GM10847 (cell line): ENCODE measurements around the gene HASPIN.

Source experiments
- POLR2A ChIP-seq: IDR thresholded peaks from 2 replicates; pipeline ENCODE4 v1.6.1; 2011; ENCODE audit not compliant: insufficient read length; ENCODE audit errors: extremely low read depth

Gene HASPIN

DNA sequence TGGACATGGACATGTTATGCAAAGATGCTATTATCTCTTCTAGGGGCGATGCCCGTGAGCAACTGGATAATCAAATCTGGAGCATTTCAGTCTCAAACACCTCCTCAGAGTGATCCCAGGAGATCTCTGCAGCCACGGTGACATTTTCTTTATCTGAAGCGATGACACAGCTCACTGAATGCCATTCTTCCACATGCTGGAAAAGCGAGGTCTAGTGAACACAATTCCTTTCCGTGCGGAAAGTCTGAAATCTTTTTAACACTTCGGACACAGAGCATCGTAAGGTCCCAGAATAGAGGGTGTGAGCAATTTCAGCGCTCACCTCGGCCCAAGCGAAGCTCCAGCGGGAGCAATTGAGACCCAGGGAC lies 531 bp upstream of the HASPIN start:
- TF ChIP-seq POLR2A = no peak

GRCh38 chr17:3724378-3725077 lies 825 bp downstream of the HASPIN start:
- no peak for TF ChIP-seq POLR2A

DNA sequence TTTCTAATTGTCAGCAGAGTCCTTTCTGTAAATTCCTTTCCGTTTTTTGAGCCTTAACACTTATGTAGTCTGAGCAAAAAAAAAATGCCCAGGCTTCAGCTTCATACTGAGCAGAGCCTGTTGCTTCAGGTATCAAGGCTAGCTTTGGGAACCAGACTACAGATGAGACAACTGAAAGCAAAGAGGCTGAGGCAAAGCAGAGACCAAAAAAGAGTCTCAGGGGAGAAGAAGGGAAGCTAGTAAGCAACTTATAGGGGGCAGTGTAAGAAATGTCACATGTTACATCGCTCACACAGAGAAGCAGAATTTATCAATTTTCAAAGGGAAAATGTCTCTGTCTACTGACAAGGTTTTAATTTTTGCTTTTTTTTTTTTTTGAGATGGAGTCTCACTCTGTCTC lies 3.3 kb downstream of the HASPIN start:
- TF ChIP-seq POLR2A = no peak

GRCh38 chr17:3729881-3730280 lies 6.2 kb downstream of the HASPIN start:
- no peak for TF ChIP-seq POLR2A

DNA sequence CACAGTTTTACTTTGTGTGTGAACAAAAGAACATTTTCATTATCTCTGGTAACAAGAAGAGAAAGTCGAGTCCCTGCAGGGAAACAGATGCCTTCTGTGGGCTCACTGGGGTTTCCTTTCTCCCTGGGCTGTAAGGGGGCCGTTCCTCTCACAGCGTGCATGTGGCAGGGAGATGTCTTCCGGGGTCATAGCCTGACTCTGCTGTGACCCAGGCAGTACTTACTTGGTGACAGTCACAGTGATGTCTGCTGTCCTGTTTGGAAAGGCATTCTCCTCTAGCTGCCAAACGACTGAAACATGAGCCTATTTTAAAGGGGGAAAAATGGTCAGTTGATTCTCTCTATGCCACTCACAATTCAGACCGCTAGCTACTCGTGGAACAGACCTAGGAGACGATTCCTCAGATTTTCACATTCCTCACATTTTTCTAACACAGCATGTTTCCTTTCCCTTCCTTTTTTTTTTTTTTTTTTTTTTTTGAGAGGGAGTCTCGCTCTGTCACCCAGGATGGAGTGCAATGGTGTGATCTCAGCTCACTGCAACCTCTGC lies 7.3 kb downstream of the HASPIN start:
- no peak for TF ChIP-seq POLR2A

DNA sequence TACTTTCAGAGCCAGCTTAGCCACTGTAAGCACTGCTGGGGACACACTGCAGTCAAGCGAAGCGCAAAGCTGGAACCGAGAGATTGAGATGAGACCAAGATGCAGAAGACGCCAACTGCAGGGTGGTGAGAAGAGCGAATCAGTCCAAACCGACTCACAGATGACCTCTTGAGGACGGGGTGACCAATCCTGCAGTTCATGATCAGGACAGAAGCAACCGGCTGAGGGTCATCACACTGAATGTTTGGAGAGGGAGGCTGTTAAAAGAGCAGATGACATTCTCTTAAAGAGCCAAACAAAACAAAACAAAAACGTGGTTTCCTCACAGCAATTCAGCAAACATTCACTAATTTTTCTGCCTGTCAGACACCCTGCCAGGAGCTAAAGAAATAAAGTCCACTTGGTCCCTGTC lies 8.5 kb downstream of the HASPIN start:
- no peak for TF ChIP-seq POLR2A

GRCh38 chr17:3735515-3735914 lies 11.8 kb downstream of the HASPIN start:
- no peak for TF ChIP-seq POLR2A

DNA sequence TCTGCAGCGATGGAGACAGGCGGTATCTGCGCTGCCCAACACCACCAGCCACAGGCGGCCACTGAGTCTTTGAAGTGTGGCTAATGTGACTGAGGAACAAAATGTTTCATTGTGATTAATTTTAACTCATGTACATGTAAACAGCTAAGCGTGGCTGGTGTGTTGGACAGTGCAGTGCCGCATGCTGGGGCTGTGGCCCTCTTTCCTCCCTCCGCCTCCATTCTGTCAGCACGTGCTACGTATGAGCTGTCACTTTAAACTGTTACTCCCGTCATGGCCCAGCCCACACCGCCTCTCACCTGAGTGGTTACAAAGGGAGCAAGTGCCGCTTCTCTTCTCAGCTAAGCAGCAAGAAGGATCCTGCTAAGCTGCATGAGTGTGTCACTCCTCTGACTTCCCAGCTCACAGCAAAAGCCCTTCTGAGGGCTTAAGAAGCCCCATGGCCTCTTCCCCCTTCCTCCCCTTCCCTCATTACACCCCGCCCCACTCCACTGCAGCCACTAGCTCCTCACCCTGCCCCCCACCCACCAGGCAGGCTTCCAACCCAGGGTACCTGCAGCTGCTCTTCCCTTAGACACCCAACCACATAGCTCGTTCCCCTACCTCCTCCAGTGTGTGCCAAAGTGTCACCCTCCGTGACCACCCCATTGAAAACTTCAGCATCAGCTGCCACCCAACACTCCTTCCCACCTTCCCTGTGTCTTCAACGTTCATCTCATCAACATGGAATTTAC lies 15.0 kb downstream of the HASPIN start:
- no peak for TF ChIP-seq POLR2A

GRCh38 chr17:3739422-3740124 lies 15.9 kb downstream of the HASPIN start:
- no peak for TF ChIP-seq POLR2A

DNA sequence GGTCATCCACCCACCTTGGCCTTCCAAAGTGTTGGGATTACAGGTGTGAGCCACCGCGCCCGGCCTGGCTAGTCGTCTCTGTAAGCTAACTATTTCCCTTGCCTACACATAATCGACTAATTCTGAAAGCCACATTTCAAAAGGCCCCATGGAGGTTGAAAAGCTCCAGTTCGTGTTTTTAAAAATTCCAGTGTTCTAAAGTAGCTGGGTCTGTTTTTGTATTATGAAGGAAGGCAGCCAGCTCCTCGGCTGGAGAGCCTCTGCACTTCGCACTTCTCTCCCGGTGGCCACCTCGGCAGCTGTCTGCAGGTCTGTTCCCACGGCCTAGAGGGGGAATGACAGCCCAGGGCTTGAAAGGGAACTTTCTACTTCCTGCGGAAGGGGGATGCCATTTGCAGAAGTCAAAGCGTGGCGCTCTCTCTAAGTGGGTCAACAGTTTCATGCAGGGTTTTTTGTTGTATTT lies 16.9 kb downstream of the HASPIN start:
- TF ChIP-seq POLR2A = no peak

- TF ChIP-seq POLR2A = no peak
Measured at GRCh38 chr17:3744014-3744413, 20.3 kb downstream of the HASPIN start.

DNA sequence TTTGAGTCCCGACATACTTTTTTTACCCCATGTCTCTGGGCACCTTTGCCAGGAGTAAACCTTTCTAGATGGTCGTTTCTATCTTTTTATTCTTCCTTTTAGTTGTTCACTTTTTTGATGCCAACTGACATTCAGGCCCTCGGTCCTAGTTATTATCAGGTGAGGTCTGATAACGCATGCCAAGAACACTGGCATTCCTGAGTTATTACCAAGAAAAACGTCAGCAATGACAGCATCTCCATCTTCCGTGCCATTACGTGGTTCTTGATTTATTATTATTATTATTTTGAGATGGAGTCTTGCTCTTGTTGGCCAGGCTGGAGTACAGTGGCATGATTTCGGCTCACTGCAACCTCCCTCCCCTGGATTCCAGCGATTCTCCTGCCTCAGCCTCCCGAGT lies 21.4 kb downstream of the HASPIN start:
- TF ChIP-seq POLR2A = no peak

- no peak for TF ChIP-seq POLR2A
Measured at GRCh38 chr17:3747805-3748204, 24.1 kb downstream of the HASPIN start.

- no peak for TF ChIP-seq POLR2A
Measured at GRCh38 chr17:3748576-3748975, 24.9 kb downstream of the HASPIN start.

- TF ChIP-seq POLR2A = no peak
Measured at GRCh38 chr17:3750296-3750695, 26.6 kb downstream of the HASPIN start.

GRCh38 chr17:3750926-3751325 lies 27.2 kb downstream of the HASPIN start:
- TF ChIP-seq POLR2A = no peak

- no peak for TF ChIP-seq POLR2A
Measured at GRCh38 chr17:3751836-3752235, 28.1 kb downstream of the HASPIN start.

DNA sequence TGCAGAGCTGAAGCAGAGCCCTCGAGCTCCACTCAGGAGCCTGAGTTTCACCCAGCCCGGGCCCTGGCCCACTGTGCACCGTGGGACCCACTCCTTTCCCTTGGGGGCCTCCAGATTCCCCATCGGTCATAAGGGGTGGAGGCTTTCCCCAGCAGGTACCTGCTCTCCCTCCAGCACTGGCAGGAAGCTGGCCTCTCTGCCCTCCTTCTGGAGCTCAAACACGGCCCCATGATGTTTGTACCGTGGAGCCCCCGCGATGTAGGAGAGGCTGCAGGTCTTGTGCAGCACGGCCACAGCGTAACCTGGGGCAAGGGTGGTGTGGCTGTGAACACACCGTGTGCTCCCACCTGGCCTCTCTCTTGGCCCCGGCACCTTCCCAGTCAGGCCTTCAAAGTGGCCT lies 29.9 kb downstream of the HASPIN start:
- TF ChIP-seq POLR2A = no peak
